Gastrocnemius medialis (tissue), 4 donors: Measurements from ENCODE around the gene TNS1.

ENCODE experiments used
- POLR2A ChIP-seq, 2 donors: fragments of 450-650 bp; IDR thresholded peaks; one replicate each; pipeline ENCODE4 v1.6.1; 2017; ENCODE audit warnings: antibody characterized with exemption in 2 of 2, mild to moderate bottlenecking in 2 of 2, moderate library complexity in 2 of 2
- TF ChIP-seq, protein P1 (sequence below), 5 experiments: fragments of 450-650 bp in 3 of 5; fragments of 200-600 bp in 2 of 5; sonication (generic) in 2 of 5; IDR thresholded peaks in 4 of 5; conservative IDR thresholded peaks in 1 of 5; 1 replicate in 4 of 5; 2 replicates in 1 of 5; pipeline ENCODE4 v1.5.1; 2016 to 2019; ENCODE audit warnings: antibody characterized with exemption in 5 of 5, mild to moderate bottlenecking in 3 of 5, moderate library complexity in 3 of 5

DNA sequence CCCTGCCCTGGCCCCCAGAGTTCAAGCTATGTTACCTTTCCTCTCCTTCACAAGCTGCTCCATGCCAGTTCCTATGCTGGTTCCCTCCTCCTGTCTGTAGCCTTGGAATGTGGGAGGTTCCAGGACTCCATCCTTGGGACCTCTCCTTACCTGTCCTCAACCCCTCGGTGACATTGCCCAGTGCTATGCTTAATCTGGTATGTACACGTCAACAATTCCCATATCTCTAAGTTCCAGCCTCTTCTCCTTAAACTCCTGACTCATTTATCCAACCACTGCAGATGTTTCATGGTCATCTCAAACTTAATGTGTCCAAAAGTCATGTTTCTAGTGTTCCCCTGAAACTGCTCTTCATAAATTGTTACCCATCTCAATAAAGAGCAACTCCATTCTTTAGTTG lies 160.8 kb downstream of the TNS1 start:
- TF ChIP-seq, protein P1, sequence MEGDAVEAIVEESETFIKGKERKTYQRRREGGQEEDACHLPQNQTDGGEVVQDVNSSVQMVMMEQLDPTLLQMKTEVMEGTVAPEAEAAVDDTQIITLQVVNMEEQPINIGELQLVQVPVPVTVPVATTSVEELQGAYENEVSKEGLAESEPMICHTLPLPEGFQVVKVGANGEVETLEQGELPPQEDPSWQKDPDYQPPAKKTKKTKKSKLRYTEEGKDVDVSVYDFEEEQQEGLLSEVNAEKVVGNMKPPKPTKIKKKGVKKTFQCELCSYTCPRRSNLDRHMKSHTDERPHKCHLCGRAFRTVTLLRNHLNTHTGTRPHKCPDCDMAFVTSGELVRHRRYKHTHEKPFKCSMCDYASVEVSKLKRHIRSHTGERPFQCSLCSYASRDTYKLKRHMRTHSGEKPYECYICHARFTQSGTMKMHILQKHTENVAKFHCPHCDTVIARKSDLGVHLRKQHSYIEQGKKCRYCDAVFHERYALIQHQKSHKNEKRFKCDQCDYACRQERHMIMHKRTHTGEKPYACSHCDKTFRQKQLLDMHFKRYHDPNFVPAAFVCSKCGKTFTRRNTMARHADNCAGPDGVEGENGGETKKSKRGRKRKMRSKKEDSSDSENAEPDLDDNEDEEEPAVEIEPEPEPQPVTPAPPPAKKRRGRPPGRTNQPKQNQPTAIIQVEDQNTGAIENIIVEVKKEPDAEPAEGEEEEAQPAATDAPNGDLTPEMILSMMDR (IDR thresholded peaks at IDR 0.05 in 4 of 5, conservative IDR thresholded peaks at IDR 0.05 in 1 of 5), result no peak
- TF ChIP-seq POLR2A (IDR thresholded peaks at IDR 0.05), result no peak
